Parathyroid adenoma (tissue), 2 donors: ENCODE measurements around the gene DTYMK.

ENCODE experiments used
- H2AFZ ChIP-seq: fragments of 300-600 bp; sonication (generic); one replicate; pipeline ENCODE4 v1.7.0; 2017; ENCODE audit warnings: antibody characterized with exemption, mild to moderate bottlenecking
- H3K27ac ChIP-seq: fragments of 300-600 bp; sonication (generic); one replicate; pipeline ENCODE4 v1.7.0; 2017
- H3K27me3 ChIP-seq: fragments of 300-600 bp; sonication (generic); one replicate; pipeline ENCODE4 v1.7.0; 2017; ENCODE audit warnings: low read length; ENCODE audit not compliant: control insufficient read depth, insufficient read depth
- H3K36me3 ChIP-seq: fragments of 300-600 bp; sonication (generic); one replicate; pipeline ENCODE4 v1.7.0; 2017; ENCODE audit warnings: low read length; ENCODE audit not compliant: control insufficient read depth, insufficient read depth
- H3K4me1 ChIP-seq: fragments of 300-600 bp; sonication (generic); one replicate; pipeline ENCODE4 v1.7.0; 2017; ENCODE audit warnings: control low read depth
- H3K4me2 ChIP-seq: fragments of 300-600 bp; sonication (generic); one replicate; pipeline ENCODE4 v1.7.0; 2017; ENCODE audit warnings: low read length
- H3K4me3 ChIP-seq: fragments of 300-600 bp; sonication (generic); one replicate; pipeline ENCODE4 v1.7.0; 2017; ENCODE audit warnings: low read depth, low read length
- H3K79me2 ChIP-seq: fragments of 300-600 bp; sonication (generic); one replicate; pipeline ENCODE4 v1.7.0; 2017; ENCODE audit warnings: control low read depth
- H3K9ac ChIP-seq: fragments of 300-600 bp; sonication (generic); one replicate; pipeline ENCODE4 v1.7.0; 2017; ENCODE audit warnings: mild to moderate bottlenecking
- H3K9me3 ChIP-seq: fragments of 300-600 bp; sonication (generic); one replicate; pipeline ENCODE4 v1.7.0; 2017; ENCODE audit warnings: low read length; ENCODE audit not compliant: control insufficient read depth
- CTCF ChIP-seq: fragments of 300-600 bp; sonication (generic); IDR thresholded peaks from one replicate; pipeline ENCODE4 v1.7.0; 2017; ENCODE audit warnings: antibody characterized with exemption, mild to moderate bottlenecking
- donor health status: primary hyperparathyroidism.

The DTYMK gene

DNA sequence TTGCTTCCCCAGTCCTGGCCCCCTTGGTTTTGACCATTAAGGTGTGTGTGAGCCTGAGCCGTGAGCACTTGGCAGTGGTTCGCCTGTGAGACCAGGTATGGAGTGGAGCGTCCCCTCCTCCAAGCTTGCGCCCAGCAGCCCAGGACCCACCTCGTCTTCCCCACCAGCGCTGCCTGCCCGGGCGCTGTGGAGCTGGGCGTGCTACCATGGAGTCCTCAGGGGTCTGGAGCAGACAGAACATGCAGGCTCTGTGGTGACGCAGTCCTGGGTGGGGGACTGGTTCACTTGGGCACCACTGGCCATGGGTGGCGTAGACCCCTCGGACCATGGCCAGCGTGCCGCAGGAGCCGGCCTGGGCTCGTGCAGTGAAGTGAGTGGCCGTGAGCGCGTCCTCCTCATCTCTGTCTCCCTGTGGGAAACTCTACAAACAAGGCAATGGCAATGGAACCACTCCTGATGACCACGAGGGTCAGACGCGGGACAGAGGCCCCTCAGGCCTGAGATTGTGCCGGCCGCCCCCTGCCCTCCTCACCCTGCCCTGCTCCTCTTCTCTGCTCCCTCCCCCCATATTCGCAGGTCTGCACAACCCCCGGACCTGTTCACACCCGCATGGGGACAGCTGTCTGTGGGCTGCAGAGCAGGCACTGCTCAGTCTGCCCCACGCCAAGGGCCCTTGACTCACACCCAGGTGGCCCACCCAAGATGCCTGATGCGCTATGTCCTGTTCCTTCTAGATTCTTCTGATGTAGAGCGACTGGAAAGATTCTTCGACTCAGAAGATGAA lies 15.0 kb downstream of the DTYMK start:
- H3K27ac ChIP-seq = no peak overlapping the region

DNA sequence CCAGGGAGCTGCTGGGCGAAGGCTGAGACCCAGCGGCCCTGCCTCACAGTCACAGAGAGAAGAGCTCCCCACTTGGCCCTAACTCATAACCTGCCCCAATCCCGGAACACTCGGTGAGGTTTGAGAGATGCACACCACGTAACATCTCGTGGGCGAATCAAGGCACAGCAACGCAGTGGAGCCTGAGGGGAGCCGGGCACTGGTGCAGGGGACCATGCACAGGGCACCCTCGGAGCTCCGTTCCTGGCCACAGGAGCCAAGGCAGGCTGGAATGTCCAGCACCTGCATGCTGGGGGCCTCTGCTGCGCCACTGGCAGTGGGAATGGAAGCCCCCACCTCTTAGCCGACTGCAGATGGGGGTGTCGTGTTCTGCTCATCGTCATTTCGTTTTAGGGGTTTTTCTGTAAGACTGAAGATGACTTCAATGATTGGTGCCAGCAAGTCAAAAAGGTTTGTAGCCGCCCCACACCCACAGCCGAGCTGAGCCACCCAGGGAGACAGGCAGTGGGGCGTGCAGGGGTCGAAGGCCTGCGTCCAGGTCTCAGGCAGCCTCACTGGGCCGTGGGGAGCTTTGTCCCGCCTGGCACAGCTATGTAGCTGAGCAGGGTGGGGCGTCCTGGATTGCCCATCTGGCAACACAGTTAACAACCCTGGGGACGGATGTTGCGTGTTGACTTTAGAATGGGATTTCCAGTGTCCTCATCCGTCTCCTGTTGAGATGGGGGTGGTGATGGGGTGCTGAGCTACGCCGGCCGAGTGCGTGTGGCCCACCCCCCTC lies 16.1 kb downstream of the DTYMK start:
- Histone ChIP-seq H3K36me3 (no peaks in the 10 kb centered on the region), H3K4me1 (no peaks in the 10 kb centered on the region), H3K4me3 (no peak overlapping the region), H3K27me3 (no peaks in the 10 kb centered on the region), H3K9ac (no peak overlapping the region), H3K4me2 (no peak overlapping the region), H2AFZ (no peak overlapping the region), H3K79me2 (no peaks in the 10 kb centered on the region), H3K27ac (no peak overlapping the region), H3K9me3 (no peaks in the 10 kb centered on the region)
- TF ChIP-seq CTCF = no peak

More for the DNA sequence above, 15.0 kb downstream of the DTYMK start:
- no peak for TF ChIP-seq CTCF
- no peak overlapping the region for H3K4me2 ChIP-seq
- no peak overlapping the region for H3K9ac ChIP-seq
- no peaks in the 10 kb centered on the region for H3K9me3 ChIP-seq
- no peak overlapping the region for H3K4me3 ChIP-seq
- no peak overlapping the region for H2AFZ ChIP-seq
- H3K4me1 ChIP-seq = no peaks in the 10 kb centered on the region
- no peaks in the 10 kb centered on the region for H3K36me3 ChIP-seq
- no peaks in the 10 kb centered on the region for H3K27me3 ChIP-seq
- H3K79me2 ChIP-seq = no peaks in the 10 kb centered on the region

- TF ChIP-seq CTCF = no peak
- no peaks in the 10 kb centered on the region for H3K36me3 ChIP-seq
Observed at GRCh38 chr2:241668839-241669238, 17.8 kb downstream of the DTYMK start.

GRCh38 chr2:241668354-241668753 lies 18.3 kb downstream of the DTYMK start:
- Histone ChIP-seq H3K9ac (no peak overlapping the region), H3K4me3 (no peak overlapping the region), H3K36me3 (no peaks in the 10 kb centered on the region), H3K4me1 (no peaks in the 10 kb centered on the region), H3K4me2 (no peak overlapping the region), H3K79me2 (no peaks in the 10 kb centered on the region), H3K27me3 (no peaks in the 10 kb centered on the region), H3K27ac (no peak overlapping the region), H2AFZ (no peak overlapping the region), H3K9me3 (no peaks in the 10 kb centered on the region)
- no peak for TF ChIP-seq CTCF

More at GRCh38 chr2:241668839-241669238, 17.8 kb downstream of the DTYMK start:
- H3K4me1 ChIP-seq = no peaks in the 10 kb centered on the region
- H3K27ac ChIP-seq = no peak overlapping the region
- H3K9me3 ChIP-seq = no peaks in the 10 kb centered on the region
- no peak overlapping the region for H3K4me3 ChIP-seq
- no peak overlapping the region for H3K9ac ChIP-seq
- H2AFZ ChIP-seq = no peak overlapping the region
- no peak overlapping the region for H3K4me2 ChIP-seq
- H3K79me2 ChIP-seq = no peaks in the 10 kb centered on the region
- H3K27me3 ChIP-seq = no peaks in the 10 kb centered on the region
